HepG2 (cell line): ENCODE results near the gene MARCHF4. TPM values are rescaled to one million over a fixed set of nuclear protein-coding genes. Genes with fewer than 3 reads are reported as not detected.

ENCODE experiments used
- ATAC-seq: fragments of 200-7000 bp; cut with Tn5 transposase; 3 replicates; pipeline ENCODE4 v1.9.1; 2020; ENCODE audit warnings: mild to moderate bottlenecking, moderate library complexity
- BruUV-seq: library from RNA; stranded (reverse); fragments of 400-500 nt; replicated peaks from 2 replicates; lab custom pipeline; 2021; lab: Mats Ljungman, UMichigan
- CTCF ChIA-PET: fragments of 300-600 bp; formaldehyde crosslinking; extraction: SDS; loops from one replicate; lab custom pipeline; 2021; ENCODE audit warnings: low total read pairs, inconsistent platforms, low intra/inter-chr PET ratio; lab: Yijun Ruan, JAX
- POLR2A ChIA-PET: fragments of 350-600 bp; sonication (Branson Sonifier 250); formaldehyde crosslinking; loops from one replicate; lab custom pipeline; 2020; ENCODE audit warnings: antibody characterized with exemption, inconsistent platforms; lab: Yijun Ruan, JAX
- DNase-seq: peaks from one replicate; pipeline ENCODE4 v3.0.0-alpha.2; 2015; ENCODE audit warnings: low spot score
- FAIRE-seq: peaks from 3 replicates; lab custom pipeline; 2011; peaks lifted over from hg19 to GRCh38; lab: Jason Lieb, UNC
- H2AFZ ChIP-seq: one replicate; pipeline ENCODE4 v1.6.1; 2011; ENCODE audit warnings: low read length, inconsistent platforms
- H3K27ac ChIP-seq: fragments of 300-600 bp; 3 replicates; pipeline ENCODE4 v1.8.0; 2011; ENCODE audit warnings: mixed run types, mild to moderate bottlenecking, mixed read lengths, low read length, inconsistent platforms; ENCODE audit not compliant: insufficient read depth; ENCODE audit errors: extremely low read length
- H3K27me3 ChIP-seq, 2 experiments: fragments of 200-600 bp in 1 of 2; 2 replicates in 1 of 2; 3 replicates in 1 of 2; pipeline versions ENCODE4 v1.6.0 to v1.8.0; 2011; ENCODE audit warnings: low read length in 2 of 2, mild to moderate bottlenecking in 2 of 2, moderate library complexity in 2 of 2, inconsistent platforms in 1 of 2; ENCODE audit not compliant: insufficient read depth in 2 of 2, control insufficient read depth in 1 of 2
- H3K36me3 ChIP-seq, 2 experiments: fragments of 200-600 bp in 1 of 2; replicated peaks in 1 of 2; 2 replicates in 1 of 2; 3 replicates in 1 of 2; pipeline versions ENCODE4 v1.5.1 to v1.8.0; 2011; ENCODE audit warnings: low read length in 2 of 2, inconsistent platforms in 1 of 2; ENCODE audit not compliant: insufficient read depth in 2 of 2, control insufficient read depth in 1 of 2
- H3K4me1 ChIP-seq: 2 replicates; pipeline ENCODE4 v1.5.1; 2012; ENCODE audit warnings: low read length, inconsistent platforms; ENCODE audit not compliant: insufficient read depth
- H3K4me2 ChIP-seq: 2 replicates; pipeline ENCODE4 v1.6.0; 2011; ENCODE audit warnings: low read depth, low read length, inconsistent platforms
- H3K4me3 ChIP-seq, 3 experiments: fragments of 200-600 bp in 1 of 3; sonication (generic), shearing (Covaris generic) in 1 of 3; replicated peaks in 1 of 3; 2 replicates each; pipeline ENCODE4 v1.5.1; 2011 to 2016; ENCODE audit warnings: low read length in 3 of 3, inconsistent platforms in 2 of 3, low read depth in 2 of 3, mild to moderate bottlenecking in 2 of 3, control low read depth in 1 of 3, mixed read lengths in 1 of 3; ENCODE audit not compliant: insufficient read depth in 1 of 3
- H3K79me2 ChIP-seq: one replicate; pipeline ENCODE4 v1.6.1; 2011; ENCODE audit warnings: low read length, inconsistent platforms; ENCODE audit not compliant: insufficient read depth
- H3K9ac ChIP-seq: 2 replicates; pipeline ENCODE4 v1.6.0; 2011; ENCODE audit warnings: mild to moderate bottlenecking, low read depth, low read length, inconsistent platforms; ENCODE audit not compliant: insufficient read depth
- H3K9me3 ChIP-seq: 2 replicates; pipeline ENCODE4 v1.5.1; 2012; ENCODE audit warnings: mild to moderate bottlenecking, low read length
- H4K20me1 ChIP-seq: 2 replicates; pipeline ENCODE4 v1.6.0; 2011; ENCODE audit warnings: inconsistent platforms, mild to moderate bottlenecking, low read length, moderate library complexity; ENCODE audit not compliant: insufficient read depth
- FLYWCH1 ChIP-seq: sonication (generic); formaldehyde crosslinking; IDR thresholded peaks from 2 replicates; pipeline ENCODE4 v1.8.1; 2023; ENCODE audit warnings: mild to moderate bottlenecking, missing genetic modification reagents
- KDM3A ChIP-seq: IDR thresholded peaks from 2 replicates; pipeline ENCODE4 v1.6.1; 2018; ENCODE audit warnings: low read depth, missing compliant biosample characterization
- NFE2 ChIP-seq: sonication (generic); formaldehyde crosslinking; IDR thresholded peaks from 2 replicates; pipeline ENCODE4 v1.4.0; 2020; ENCODE audit warnings: missing genetic modification reagents
- NFKB2 ChIP-seq: sonication (generic); formaldehyde crosslinking; IDR thresholded peaks from 2 replicates; pipeline ENCODE4 v1.4.0; 2020; ENCODE audit warnings: missing genetic modification reagents, borderline replicate concordance
- ZNF292 ChIP-seq: sonication (generic); formaldehyde crosslinking; IDR thresholded peaks from 2 replicates; pipeline ENCODE4 v1.8.1; 2022; ENCODE audit warnings: mild to moderate bottlenecking, low read depth, missing genetic modification reagents, borderline replicate concordance
- ZNF354B ChIP-seq: sonication (generic); formaldehyde crosslinking; IDR thresholded peaks from 2 replicates; pipeline ENCODE4 v1.8.0; 2022; ENCODE audit warnings: mild to moderate bottlenecking, missing genetic modification reagents
- WGBS: methylation state at CpG from one replicate; pipeline ENCODE4 v1.1.6; 2017; ENCODE audit warnings: low lambda C conversion rate; 5-methylcytosine and 5-hydroxymethylcytosine counted together
- in situ Hi-C: cut with HindIII; loops from 2 replicates; pipeline ENCODE4 v1.10.0; 2017; ENCODE audit warnings: low pct_unique_long_range_greater_than_20kb; ENCODE audit not compliant: extremely low pct_ligation_motif_present
- intact Hi-C: fragments of 100-400 bp; cut with micrococcal nuclease; formaldehyde crosslinking; loops from one replicate; pipeline ENCODE4 v1.10.0; 2022; ENCODE audit not compliant: unreplicated experiment
- polyA plus RNA-seq, 8 experiments: library from polyadenylated mRNA; depleted of rRNA in 3 of 8; stranded (reverse) in 7 of 8; unstranded in 1 of 8; fragments of >200 nt; fragmentation: Illumina TruSeq in 4 of 8; extraction: Trizol in 4 of 8; gene quantifications; 2 replicates each; pipeline versions ENCODE4 v1.2.1 to v1.2.3, GENCODE V29; 2011 to 2016; ENCODE audit warnings: low read depth in 4 of 8, missing spikeins in 1 of 8, mixed read lengths in 1 of 8; ENCODE audit not compliant: insufficient read depth in 1 of 8
- total RNA-seq, 5 experiments: library from RNA; depleted of rRNA; stranded (reverse); fragments of >200 nt; fragmentation: Illumina TruSeq; extraction: Trizol; gene quantifications; 2 replicates each; pipeline ENCODE4 v1.2.3, GENCODE V29; 2016; ENCODE audit warnings: low read depth in 1 of 5
- TF ChIP-seq, protein P1 (sequence below): sonication (generic); formaldehyde crosslinking; IDR thresholded peaks from 2 replicates; pipeline ENCODE4 v1.5.0; 2020; ENCODE audit warnings: mild to moderate bottlenecking, missing genetic modification reagents
- TF ChIP-seq, protein P2 (sequence below): sonication (generic); formaldehyde crosslinking; IDR thresholded peaks from 2 replicates; pipeline ENCODE4 v1.4.0; 2020; ENCODE audit warnings: missing genetic modification reagents

Gene MARCHF4
- total and polyA plus RNA-seq, 2 of the 13 experiments (the other 11 are each of a cell fraction or from before 2014, with no cell fraction given), result not detected

DNA sequence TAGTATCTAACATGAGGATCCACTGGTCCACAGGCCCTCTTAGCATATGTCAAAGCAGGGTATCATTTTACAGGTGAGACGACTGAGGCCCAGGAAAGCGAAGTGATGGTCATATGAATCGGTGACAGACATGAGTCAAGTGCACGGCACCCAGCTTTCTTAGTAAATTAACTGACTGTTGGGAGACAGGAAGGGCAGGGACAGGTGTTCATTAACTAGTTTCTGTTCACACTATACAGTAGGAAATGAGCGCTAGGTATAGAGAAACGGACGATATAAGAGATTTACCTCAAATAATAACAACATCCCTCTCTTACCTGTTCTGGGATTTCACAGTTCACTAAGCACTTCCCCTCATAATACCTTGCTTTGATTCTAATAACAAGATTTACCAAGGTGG lies 38.3 kb upstream of the MARCHF4 start:
- H3K9ac ChIP-seq, result no peak overlapping the region
- in situ Hi-C loops (no loop called here), intact Hi-C loops (no loop called here)
- no peak for DNase-seq
- FAIRE-seq, result no peak
- ChIA-PET POLR2A (no interaction called here), CTCF (no interaction called here)
- TF ChIP-seq, protein P1, sequence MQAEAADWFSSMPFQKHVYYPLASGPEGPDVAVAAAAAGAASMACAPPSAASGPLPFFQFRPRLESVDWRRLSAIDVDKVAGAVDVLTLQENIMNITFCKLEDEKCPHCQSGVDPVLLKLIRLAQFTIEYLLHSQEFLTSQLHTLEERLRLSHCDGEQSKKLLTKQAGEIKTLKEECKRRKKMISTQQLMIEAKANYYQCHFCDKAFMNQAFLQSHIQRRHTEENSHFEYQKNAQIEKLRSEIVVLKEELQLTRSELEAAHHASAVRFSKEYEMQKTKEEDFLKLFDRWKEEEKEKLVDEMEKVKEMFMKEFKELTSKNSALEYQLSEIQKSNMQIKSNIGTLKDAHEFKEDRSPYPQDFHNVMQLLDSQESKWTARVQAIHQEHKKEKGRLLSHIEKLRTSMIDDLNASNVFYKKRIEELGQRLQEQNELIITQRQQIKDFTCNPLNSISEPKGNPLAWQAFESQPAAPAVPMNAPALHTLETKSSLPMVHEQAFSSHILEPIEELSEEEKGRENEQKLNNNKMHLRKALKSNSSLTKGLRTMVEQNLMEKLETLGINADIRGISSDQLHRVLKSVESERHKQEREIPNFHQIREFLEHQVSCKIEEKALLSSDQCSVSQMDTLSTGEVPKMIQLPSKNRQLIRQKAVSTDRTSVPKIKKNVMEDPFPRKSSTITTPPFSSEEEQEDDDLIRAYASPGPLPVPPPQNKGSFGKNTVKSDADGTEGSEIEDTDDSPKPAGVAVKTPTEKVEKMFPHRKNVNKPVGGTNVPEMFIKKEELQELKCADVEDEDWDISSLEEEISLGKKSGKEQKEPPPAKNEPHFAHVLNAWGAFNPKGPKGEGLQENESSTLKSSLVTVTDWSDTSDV (CRISPR knock-in tag), result no peak
- no peak for TF ChIP-seq ZNF354B (CRISPR knock-in tag)
- no peak for TF ChIP-seq FLYWCH1 (CRISPR knock-in tag)
- TF ChIP-seq NFE2 (CRISPR knock-in tag), result no peak
- TF ChIP-seq, protein P2, sequence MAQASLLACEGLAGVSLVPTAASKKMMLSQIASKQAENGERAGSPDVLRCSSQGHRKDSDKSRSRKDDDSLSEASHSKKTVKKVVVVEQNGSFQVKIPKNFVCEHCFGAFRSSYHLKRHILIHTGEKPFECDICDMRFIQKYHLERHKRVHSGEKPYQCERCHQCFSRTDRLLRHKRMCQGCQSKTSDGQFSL (CRISPR knock-in tag), result no peak
- TF ChIP-seq KDM3A (CRISPR knock-in tag), result no peak
- no peak for TF ChIP-seq ZNF292 (CRISPR knock-in tag)
- no peak for TF ChIP-seq NFKB2 (CRISPR knock-in tag)
- no peak overlapping the region for H3K4me2 ChIP-seq
- no peaks in the 10 kb centered on the region for H3K36me3 ChIP-seq
- no peaks in the 10 kb centered on the region for H4K20me1 ChIP-seq
- H3K4me3 ChIP-seq, result no peak overlapping the region
- WGBS, result 82% methylated on average over 7 of the region's 7 CpGs
- H3K9me3 ChIP-seq, result no peaks in the 10 kb centered on the region
- no peak overlapping the region for H2AFZ ChIP-seq
- H3K27ac ChIP-seq, result no peak overlapping the region
- peaks cover 39% of the 10 kb centered on the region for H3K4me1 ChIP-seq
- no peaks in the 10 kb centered on the region for H3K79me2 ChIP-seq
- no TSS peak for BruUV-seq
- no peak for ATAC-seq
- H3K27me3 ChIP-seq, result peaks cover 2 to 25% of the 10 kb centered on the region in 2 experiments; a peak in 3 of 5 replicates
